Measurements from ENCODE around the gene ADAMTSL1. TPM values are rescaled to one million over a fixed set of nuclear protein-coding genes. Genes with fewer than 3 reads are reported as not detected.

ADAMTSL1 gene
- total RNA-seq, result 1 to 10 TPM in 1 of 2 donors, not detected in 1; 1.5 TPM
- 2.1 TPM for polyA plus RNA-seq (2013, experiment 1 of 2)
- polyA plus RNA-seq (2013, experiment 2 of 2), result 2.1 TPM
- long read RNA-seq, experiment 1, partial matches to known transcripts, result 0 of 1 reads
- long read RNA-seq, experiment 1, other reads (novel, unspliced or antisense), result 1 of 1 reads
- long read RNA-seq, experiment 2, partial matches to known transcripts, result 0 of 2 reads
- long read RNA-seq, experiment 2, other reads (novel, unspliced or antisense), result 2 of 2 reads
- long read RNA-seq, experiment 3, result 0 reads
- long read RNA-seq, experiment 4, result 0 reads

GRCh38 chr9:18473652-18474279 lies at the start of gene ADAMTSL1:
ADAMTSL1 (plus strand) TSS chr9:18474153; CDS start chr9:18474233, 80 bp downstream.
- no peak for TF ChIP-seq CTCF (conservative IDR thresholded peaks at IDR 0.05)
- 6 to 8% methylated on average over 8 to 13 of the region's 13 CpGs for WGBS, 2 experiments (ENCODE audit: insufficient coverage in 1 of 2, insufficient read length in 1 of 2)
- peaks cover 20% of the 10 kb centered on the region for H3K4me1 Mint-ChIP-seq
- peak within 1 kb of the TSS; percentile 70 for H3K4me3 ChIP-seq (ENCODE audit: low read length)
- H3K4me1 ChIP-seq (ENCODE audit: control insufficient read depth, insufficient read depth, low read length), result peaks cover 3% of the 10 kb centered on the region
- peak within 1 kb of the TSS; percentile 51 for H3K27ac ChIP-seq (ENCODE audit: low read depth, low read length)
- no peaks in the 10 kb centered on the region for H3K27me3 ChIP-seq (ENCODE audit: control insufficient read depth, insufficient read depth, low read length, poor library complexity, severe bottlenecking)
- no peaks in the 10 kb centered on the region for H3K36me3 Mint-ChIP-seq (ENCODE audit: low read depth)
- peaks cover 5% of the 10 kb centered on the region for H3K27me3 Mint-ChIP-seq (ENCODE audit: insufficient read depth)
- no peak within 1 kb of the TSS for H3K27ac Mint-ChIP-seq
- peak within 1 kb of the TSS; percentile 38 for H3K4me3 Mint-ChIP-seq
- no peak within 1 kb of the TSS for H3K9ac ChIP-seq (ENCODE audit: extremely low read depth, low read length, poor library complexity, severe bottlenecking)
- DNase-seq, result peak; percentile 93
- no peaks in the 10 kb centered on the region for H3K9me3 ChIP-seq (ENCODE audit: control insufficient read depth, low read length)
- no peaks in the 10 kb centered on the region for H3K36me3 ChIP-seq (ENCODE audit: control insufficient read depth, insufficient read depth, low read length)
- no peaks in the 10 kb centered on the region for H3K9me3 Mint-ChIP-seq

- TF ChIP-seq CTCF (conservative IDR thresholded peaks at IDR 0.05), result no peak
- Histone ChIP-seq H3K36me3 (ENCODE audit: control insufficient read depth, insufficient read depth, low read length) (no peaks in the 10 kb centered on the region), H3K9me3 (ENCODE audit: control insufficient read depth, low read length) (no peaks in the 10 kb centered on the region), H3K27me3 (ENCODE audit: control insufficient read depth, insufficient read depth, low read length, poor library complexity, severe bottlenecking) (no peaks in the 10 kb centered on the region), H3K27ac (ENCODE audit: low read depth, low read length) (no peak overlapping the region), H3K9ac (ENCODE audit: extremely low read depth, low read length, poor library complexity, severe bottlenecking) (no peak overlapping the region), H3K4me3 (ENCODE audit: low read length) (no peak overlapping the region), H3K4me1 (ENCODE audit: control insufficient read depth, insufficient read depth, low read length) (peaks cover 6% of the 10 kb centered on the region)
- H3K9me3 Mint-ChIP-seq, result no peaks in the 10 kb centered on the region
- no peaks in the 10 kb centered on the region for H3K36me3 Mint-ChIP-seq (ENCODE audit: low read depth)
- 86 to 88% methylated on average over 3 to 4 of the region's 4 CpGs for WGBS, 2 experiments (ENCODE audit: insufficient coverage in 1 of 2, insufficient read length in 1 of 2)
- DNase-seq, result no peak
- H3K4me3 Mint-ChIP-seq, result no peak overlapping the region
- peaks cover 11% of the 10 kb centered on the region for H3K4me1 Mint-ChIP-seq
- no peak overlapping the region for H3K27ac Mint-ChIP-seq
- no peaks in the 10 kb centered on the region for H3K27me3 Mint-ChIP-seq (ENCODE audit: insufficient read depth)
These were observed 46.3 kb upstream of the ADAMTSL1 start for GRCh38 chr9:18427691-18428090.

- H3K9ac ChIP-seq (ENCODE audit: extremely low read depth, low read length, poor library complexity, severe bottlenecking), result no peak overlapping the region
- H3K27me3 ChIP-seq (ENCODE audit: control insufficient read depth, insufficient read depth, low read length, poor library complexity, severe bottlenecking), result no peaks in the 10 kb centered on the region
- TF ChIP-seq CTCF (conservative IDR thresholded peaks at IDR 0.05), result no peak
- no peak overlapping the region for H3K27ac ChIP-seq (ENCODE audit: low read depth, low read length)
- Mint-ChIP-seq H3K4me3 (no peak overlapping the region), H3K9me3 (no peaks in the 10 kb centered on the region), H3K4me1 (peaks cover 4% of the 10 kb centered on the region), H3K27me3 (ENCODE audit: insufficient read depth) (no peaks in the 10 kb centered on the region), H3K27ac (no peak overlapping the region), H3K36me3 (ENCODE audit: low read depth) (no peaks in the 10 kb centered on the region)
- no peak overlapping the region for H3K4me3 ChIP-seq (ENCODE audit: low read length)
- H3K36me3 ChIP-seq (ENCODE audit: control insufficient read depth, insufficient read depth, low read length), result no peaks in the 10 kb centered on the region
- no peaks in the 10 kb centered on the region for H3K9me3 ChIP-seq (ENCODE audit: control insufficient read depth, low read length)
- WGBS, 2 experiments (ENCODE audit: insufficient coverage in 1 of 2, insufficient read length in 1 of 2), result 93 to 100% methylated on average over 2 to 3 of the region's 3 CpGs
- no peaks in the 10 kb centered on the region for H3K4me1 ChIP-seq (ENCODE audit: control insufficient read depth, insufficient read depth, low read length)
- no peak for DNase-seq
These were observed 45.3 kb upstream of the ADAMTSL1 start for GRCh38 chr9:18428661-18429060.

Data from endodermal cell (in vitro differentiated cells).